ENCODE data around the gene TLE5.

Gene TLE5

DNA sequence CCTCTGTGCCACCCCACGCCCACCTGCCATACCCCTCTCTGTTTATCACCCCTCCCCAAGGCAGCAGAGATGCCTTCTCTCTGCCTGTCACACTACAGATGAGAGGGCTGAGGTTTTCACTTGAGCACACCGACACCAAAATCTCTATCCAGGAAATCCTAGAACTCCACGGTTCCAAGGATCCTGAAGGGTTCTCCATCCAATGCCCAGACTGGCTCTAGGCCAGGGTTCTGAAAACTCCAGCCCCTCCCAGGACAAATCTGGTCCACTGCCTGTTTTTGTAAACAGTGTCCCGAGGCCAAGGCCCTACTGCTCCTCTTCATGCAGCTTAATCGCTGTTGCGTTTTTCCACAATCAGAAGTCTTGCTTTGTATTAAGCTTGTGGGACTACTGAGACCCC lies 53.3 kb downstream of the TLE5 start:
- H3K36me3 ChIP-seq (ENCODE audit: control insufficient read depth, insufficient read depth, low read length), result 0 out of 2 replicates have a peak, but pooled peaks cover 2% of the 10 kb centered on the region
- no peak overlapping the region for H3K27ac ChIP-seq (ENCODE audit: low read length)
- H3K4me1 ChIP-seq (ENCODE audit: control insufficient read depth, insufficient read depth, low read length), result peaks cover 9% of the 10 kb centered on the region
- no peaks in the 10 kb centered on the region for H3K9me3 ChIP-seq (ENCODE audit: control insufficient read depth, insufficient read depth, low read length)
- H3K4me3 ChIP-seq (ENCODE audit: low read length), result no peak overlapping the region
- H3K27me3 ChIP-seq (ENCODE audit: control insufficient read depth, insufficient read depth, low read length), result no peaks in the 10 kb centered on the region
- no CpG with 5 or more reads among the region's 6 CpGs for WGBS (ENCODE audit: insufficient coverage, insufficient read length)
- DNase-seq (ENCODE audit: low read depth, low spot score), result no peak

DNA sequence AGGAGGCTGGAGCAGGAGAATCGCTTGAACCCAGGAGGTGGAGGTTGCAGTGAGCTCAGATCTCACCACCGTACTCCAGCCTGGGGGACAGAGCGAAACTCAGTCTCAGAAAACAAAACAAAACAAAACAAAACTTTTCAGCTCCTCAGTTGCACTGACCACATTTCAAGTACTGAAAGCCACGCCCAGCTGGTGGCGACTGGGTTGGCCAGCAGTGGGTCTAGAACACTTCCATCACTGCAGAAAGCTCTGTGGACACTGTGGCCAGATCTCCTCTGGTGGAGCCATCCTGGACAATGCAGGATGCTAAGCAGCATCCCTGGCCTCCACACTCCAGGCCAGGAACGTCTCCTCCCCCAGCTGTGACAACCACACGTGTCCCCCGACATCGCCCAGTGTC lies 54.3 kb downstream of the TLE5 start:
- H3K27ac ChIP-seq (ENCODE audit: low read length), result no peak overlapping the region
- no peak overlapping the region for H3K4me3 ChIP-seq (ENCODE audit: low read length)
- H3K9me3 ChIP-seq (ENCODE audit: control insufficient read depth, insufficient read depth, low read length), result no peaks in the 10 kb centered on the region
- DNase-seq (ENCODE audit: low read depth, low spot score), result no peak
- 0 out of 2 replicates have a peak, but pooled peaks cover 2% of the 10 kb centered on the region for H3K36me3 ChIP-seq (ENCODE audit: control insufficient read depth, insufficient read depth, low read length)
- peaks cover 7% of the 10 kb centered on the region for H3K4me1 ChIP-seq (ENCODE audit: control insufficient read depth, insufficient read depth, low read length)
- no peaks in the 10 kb centered on the region for H3K27me3 ChIP-seq (ENCODE audit: control insufficient read depth, insufficient read depth, low read length)
- WGBS (ENCODE audit: insufficient coverage, insufficient read length), result no CpG with 5 or more reads among the region's 9 CpGs

DNA sequence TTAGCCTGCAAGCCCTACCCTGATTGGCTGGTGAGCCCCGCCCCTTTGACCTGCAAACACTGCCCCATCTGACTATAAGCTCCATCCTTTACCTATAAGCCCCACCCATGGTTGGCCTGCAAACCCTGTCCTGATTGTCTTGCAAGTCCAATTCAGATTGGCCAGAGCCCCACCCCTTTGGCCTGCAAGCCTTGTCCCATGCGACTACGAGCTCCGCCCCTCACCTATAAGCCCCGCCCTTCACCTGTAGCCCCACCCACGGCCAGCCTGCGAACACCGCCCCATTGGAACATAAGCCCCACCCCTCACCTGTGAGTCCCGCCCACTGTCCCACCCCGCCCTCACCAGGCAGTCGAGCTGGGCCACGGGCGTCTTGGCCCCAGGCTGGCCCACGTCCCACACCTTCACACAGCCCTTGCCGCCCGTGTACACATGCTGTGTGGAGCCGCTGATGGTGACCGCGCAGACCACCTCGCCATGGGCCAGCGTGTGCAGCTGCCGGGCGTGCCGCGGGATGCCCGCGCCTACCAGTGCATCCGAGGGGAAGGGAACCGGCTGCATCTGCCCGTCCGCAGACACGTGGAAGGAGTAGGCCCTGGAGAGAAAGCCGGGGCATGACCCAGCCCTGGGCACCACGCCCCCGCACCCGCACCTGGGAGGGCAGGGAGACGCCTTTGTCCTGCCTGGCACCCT lies 56.1 kb downstream of the TLE5 start:
- peaks cover 7% of the 10 kb centered on the region for H3K4me1 ChIP-seq (ENCODE audit: control insufficient read depth, insufficient read depth, low read length)
- H3K4me3 ChIP-seq (ENCODE audit: low read length), result no peak overlapping the region
- no peaks in the 10 kb centered on the region for H3K9me3 ChIP-seq (ENCODE audit: control insufficient read depth, insufficient read depth, low read length)
- WGBS (ENCODE audit: insufficient coverage, insufficient read length), result no CpG with 5 or more reads among the region's 37 CpGs
- DNase-seq (ENCODE audit: low read depth, low spot score), result no peak
- H3K27ac ChIP-seq (ENCODE audit: low read length), result no peak overlapping the region
- no peaks in the 10 kb centered on the region for H3K27me3 ChIP-seq (ENCODE audit: control insufficient read depth, insufficient read depth, low read length)
- H3K36me3 ChIP-seq (ENCODE audit: control insufficient read depth, insufficient read depth, low read length), result 0 out of 2 replicates have a peak, but pooled peaks cover 2% of the 10 kb centered on the region

DNA sequence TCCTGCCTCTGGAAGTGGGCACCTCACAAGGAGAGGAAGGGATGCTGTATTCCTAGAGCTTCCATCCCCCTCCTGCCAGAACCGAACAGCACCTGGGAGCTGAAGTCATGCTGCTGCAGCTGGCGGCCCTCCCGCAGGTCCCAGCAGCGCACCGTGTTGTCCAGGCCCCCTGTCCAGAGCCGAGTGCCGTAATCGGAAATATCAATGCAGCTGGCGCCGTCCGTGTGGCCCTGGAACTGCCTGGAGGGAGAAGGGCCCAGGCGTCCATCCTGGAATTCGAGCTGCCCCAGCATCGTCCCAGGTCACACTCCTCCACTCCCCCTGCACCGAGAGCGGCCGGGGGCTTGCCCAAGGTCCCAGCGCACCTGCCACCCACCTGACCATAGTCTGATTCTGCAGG lies 57.0 kb downstream of the TLE5 start:
- Histone ChIP-seq H3K4me1 (ENCODE audit: control insufficient read depth, insufficient read depth, low read length) (peaks cover 7% of the 10 kb centered on the region), H3K36me3 (ENCODE audit: control insufficient read depth, insufficient read depth, low read length) (0 out of 2 replicates have a peak, but pooled peaks cover 2% of the 10 kb centered on the region), H3K27me3 (ENCODE audit: control insufficient read depth, insufficient read depth, low read length) (no peaks in the 10 kb centered on the region), H3K4me3 (ENCODE audit: low read length) (no peak overlapping the region), H3K9me3 (ENCODE audit: control insufficient read depth, insufficient read depth, low read length) (no peaks in the 10 kb centered on the region), H3K27ac (ENCODE audit: low read length) (no peak overlapping the region)
- no peak for DNase-seq (ENCODE audit: low read depth, low spot score)
- WGBS (ENCODE audit: insufficient coverage, insufficient read length), result no CpG with 5 or more reads among the region's 18 CpGs

DNA sequence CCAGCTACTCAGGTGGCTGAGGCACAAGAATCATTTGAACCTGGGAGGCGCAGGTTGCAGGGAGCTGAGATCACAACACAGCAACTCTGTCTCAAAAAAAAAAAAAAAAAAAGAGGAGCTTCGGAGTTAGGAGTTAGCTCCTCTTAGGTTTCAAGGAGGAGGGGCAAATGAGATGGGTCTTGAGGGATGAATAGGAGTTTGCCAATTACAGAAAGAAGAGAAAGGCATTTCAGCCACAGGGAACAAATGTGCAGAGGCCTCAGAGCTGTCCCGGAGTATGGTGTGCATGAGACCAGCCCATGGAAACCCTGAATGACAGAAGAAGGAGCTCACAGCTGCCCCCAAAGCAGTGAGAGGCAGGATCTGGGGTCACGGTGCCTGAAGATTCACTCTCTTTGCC lies 57.8 kb downstream of the TLE5 start:
- H3K27ac ChIP-seq (ENCODE audit: low read length), result no peak overlapping the region
- H3K27me3 ChIP-seq (ENCODE audit: control insufficient read depth, insufficient read depth, low read length), result no peaks in the 10 kb centered on the region
- no peaks in the 10 kb centered on the region for H3K9me3 ChIP-seq (ENCODE audit: control insufficient read depth, insufficient read depth, low read length)
- peaks cover 7% of the 10 kb centered on the region for H3K4me1 ChIP-seq (ENCODE audit: control insufficient read depth, insufficient read depth, low read length)
- DNase-seq (ENCODE audit: low read depth, low spot score), result no peak
- no CpG with 5 or more reads among the region's 4 CpGs for WGBS (ENCODE audit: insufficient coverage, insufficient read length)
- H3K4me3 ChIP-seq (ENCODE audit: low read length), result no peak overlapping the region
- H3K36me3 ChIP-seq (ENCODE audit: control insufficient read depth, insufficient read depth, low read length), result 0 out of 2 replicates have a peak, but pooled peaks cover 2% of the 10 kb centered on the region

DNA sequence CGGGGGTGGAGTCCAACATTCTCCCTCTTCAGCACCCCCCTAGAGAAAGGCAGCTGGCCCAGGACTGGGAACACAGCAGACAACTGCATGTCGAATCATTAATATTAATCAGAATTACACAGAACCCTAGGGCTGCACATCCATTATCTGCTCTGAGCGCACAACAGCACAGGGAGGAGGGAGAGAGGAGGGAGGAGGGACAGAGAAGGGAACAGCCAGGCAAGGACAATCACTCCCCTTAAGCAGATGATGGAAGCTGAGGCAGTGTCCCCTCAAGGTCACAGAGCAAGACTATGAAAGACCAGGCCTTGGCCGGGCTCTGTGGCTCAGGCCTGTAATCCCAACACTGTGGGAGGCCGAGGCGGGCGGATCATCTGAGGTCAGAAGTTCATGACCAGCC lies 59.2 kb downstream of the TLE5 start:
- Histone ChIP-seq H3K36me3 (ENCODE audit: control insufficient read depth, insufficient read depth, low read length) (0 out of 2 replicates have a peak, but pooled peaks cover 2% of the 10 kb centered on the region), H3K4me1 (ENCODE audit: control insufficient read depth, insufficient read depth, low read length) (peaks cover 7% of the 10 kb centered on the region), H3K4me3 (ENCODE audit: low read length) (no peak overlapping the region), H3K9me3 (ENCODE audit: control insufficient read depth, insufficient read depth, low read length) (no peaks in the 10 kb centered on the region), H3K27me3 (ENCODE audit: control insufficient read depth, insufficient read depth, low read length) (no peaks in the 10 kb centered on the region), H3K27ac (ENCODE audit: low read length) (no peak overlapping the region)
- no peak for DNase-seq (ENCODE audit: low read depth, low spot score)
- WGBS (ENCODE audit: insufficient coverage, insufficient read length), result no CpG with 5 or more reads among the region's 7 CpGs

Measured in iPS DF 6.9 (cell line).